ENCODE data around the gene GDI1.
A peak's percentile ranks its signal among the peaks of the same experiment; 100 is the strongest.

GDI1 gene

DNA sequence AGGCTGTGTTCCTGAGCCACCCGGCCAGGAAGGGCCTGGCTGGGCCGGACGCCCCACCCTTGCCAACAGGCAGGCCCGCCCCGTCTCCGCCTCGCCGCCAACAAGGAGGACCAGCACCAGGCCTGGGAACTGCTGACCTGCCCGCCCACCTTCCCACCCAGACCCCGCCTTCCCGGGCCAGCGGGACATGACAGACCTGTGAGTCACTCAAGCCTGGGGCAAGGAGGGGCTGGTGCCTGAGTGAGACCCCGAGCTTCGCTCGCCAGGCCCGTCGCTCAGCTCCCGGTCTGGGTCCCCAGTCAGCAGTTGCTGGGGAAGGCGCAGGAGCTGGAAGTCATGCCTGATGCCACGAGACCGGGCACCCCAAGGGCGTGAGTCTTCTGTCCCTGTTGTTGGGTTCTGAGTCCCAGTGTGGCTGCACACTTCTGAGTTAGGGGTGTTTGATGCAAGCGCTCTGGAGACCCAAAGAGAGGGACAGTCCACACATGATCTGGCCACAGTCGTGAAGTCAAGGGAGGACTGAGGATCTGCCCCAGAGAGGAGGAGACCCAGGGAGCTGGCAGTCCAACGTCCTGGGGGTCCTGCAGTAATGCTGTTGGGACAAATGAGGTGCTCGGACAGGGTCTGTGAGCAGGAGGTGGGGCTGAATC lies 27.6 kb upstream of the GDI1 start, which contains the start of gene DNASE1L1:
Gene DNASE1L1 (minus strand): TSS at position 33 of the 650 bp plus-strand sequence. CDS start 3,686 bp downstream, outside the sequence.
- no peak within 1 kb of the TSS for H3K4me3 ChIP-seq (ENCODE audit: insufficient read depth, low read depth, low read length, poor library complexity, severe bottlenecking)
- H3K36me3 ChIP-seq (ENCODE audit: control insufficient read depth, insufficient read depth, low read length), result no peaks in the 10 kb centered on the region
- peaks cover 9% of the 10 kb centered on the region for H3K4me1 ChIP-seq (ENCODE audit: control insufficient read depth, insufficient read depth, low read length, poor library complexity, severe bottlenecking)
- no peak within 1 kb of the TSS for H3K27ac ChIP-seq (ENCODE audit: insufficient read depth, low read length, poor library complexity, severe bottlenecking)
- DNase-seq, result peak in 1 of 3 donors; percentile 31
- no peaks in the 10 kb centered on the region for H3K27me3 ChIP-seq (replicated peaks; ENCODE audit: control insufficient read depth, insufficient read depth, low read length, poor library complexity, severe bottlenecking)
- no peaks in the 10 kb centered on the region for H3K9me3 ChIP-seq (ENCODE audit: control insufficient read depth, low read length)

DNA sequence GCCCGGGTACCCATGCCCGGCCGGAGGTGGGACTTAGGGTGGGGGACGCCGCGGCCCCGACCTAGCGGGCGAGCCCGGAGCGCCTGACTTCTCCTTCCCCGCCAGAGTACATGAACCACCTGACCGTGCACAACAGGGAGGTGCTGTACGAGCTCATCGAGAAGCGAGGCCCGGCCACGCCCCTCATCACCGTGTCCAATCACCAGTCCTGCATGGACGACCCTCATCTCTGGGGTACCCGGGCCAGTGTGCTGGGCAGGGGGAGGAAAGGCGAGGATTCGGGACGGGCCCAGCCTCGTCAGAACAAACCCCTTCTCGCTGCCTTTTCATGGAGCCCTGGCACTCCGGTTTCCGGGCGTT lies 25.0 kb upstream of the GDI1 start:
- Histone ChIP-seq H3K4me3 (ENCODE audit: insufficient read depth, low read depth, low read length, poor library complexity, severe bottlenecking) (peak overlapping the region; percentile 62), H3K27ac (ENCODE audit: insufficient read depth, low read length, poor library complexity, severe bottlenecking) (peak overlapping the region; percentile 70), H3K27me3 (replicated peaks; ENCODE audit: control insufficient read depth, insufficient read depth, low read length, poor library complexity, severe bottlenecking) (no peaks in the 10 kb centered on the region), H3K36me3 (ENCODE audit: control insufficient read depth, insufficient read depth, low read length) (no peaks in the 10 kb centered on the region), H3K4me1 (ENCODE audit: control insufficient read depth, insufficient read depth, low read length, poor library complexity, severe bottlenecking) (peaks cover 9% of the 10 kb centered on the region), H3K9me3 (ENCODE audit: control insufficient read depth, low read length) (no peaks in the 10 kb centered on the region)
- no peak for DNase-seq

DNA sequence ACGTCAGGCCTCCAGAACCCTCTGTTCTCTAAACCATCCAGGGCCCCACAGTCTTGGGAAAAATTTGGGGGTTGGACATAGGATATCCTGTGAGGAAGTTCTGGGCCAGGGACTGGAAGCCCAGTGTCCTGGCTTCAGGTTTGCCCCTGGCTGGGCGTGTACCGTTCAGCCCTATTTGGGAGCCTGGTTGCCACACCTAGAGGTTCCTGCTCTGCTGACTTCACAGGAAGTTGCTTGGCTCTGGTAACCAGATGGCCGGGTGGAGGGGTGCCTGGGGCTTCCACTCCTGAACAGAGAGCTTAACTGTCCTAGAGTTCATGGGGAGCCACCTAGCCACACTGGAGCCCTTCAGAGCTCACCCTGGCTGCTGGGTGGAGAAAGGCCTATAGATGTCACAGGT lies 24.5 kb upstream of the GDI1 start:
- Histone ChIP-seq H3K4me1 (ENCODE audit: control insufficient read depth, insufficient read depth, low read length, poor library complexity, severe bottlenecking) (peaks cover 9% of the 10 kb centered on the region), H3K9me3 (ENCODE audit: control insufficient read depth, low read length) (no peaks in the 10 kb centered on the region), H3K27me3 (replicated peaks; ENCODE audit: control insufficient read depth, insufficient read depth, low read length, poor library complexity, severe bottlenecking) (no peaks in the 10 kb centered on the region), H3K36me3 (ENCODE audit: control insufficient read depth, insufficient read depth, low read length) (no peaks in the 10 kb centered on the region), H3K27ac (ENCODE audit: insufficient read depth, low read length, poor library complexity, severe bottlenecking) (peak overlapping the region; percentile 70), H3K4me3 (ENCODE audit: insufficient read depth, low read depth, low read length, poor library complexity, severe bottlenecking) (peak overlapping the region; percentile 62)
- DNase-seq, result no peak

DNA sequence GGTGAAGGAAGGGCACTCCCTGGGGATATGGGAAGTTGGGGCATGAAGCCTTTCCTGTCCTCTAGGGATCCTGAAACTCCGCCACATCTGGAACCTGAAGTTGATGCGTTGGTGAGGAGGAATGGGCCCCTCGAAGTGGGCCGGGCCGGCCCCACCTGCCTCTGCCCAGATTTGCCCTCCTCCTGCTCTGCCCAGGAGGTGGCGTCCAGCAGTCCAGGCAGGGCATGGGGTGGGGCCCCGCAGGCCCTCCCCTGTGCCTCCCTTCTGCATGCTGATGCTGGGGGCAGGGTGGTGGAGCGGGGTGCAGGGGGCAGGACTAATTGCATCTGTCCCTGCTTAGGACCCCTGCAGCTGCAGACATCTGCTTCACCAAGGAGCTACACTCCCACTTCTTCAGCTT lies 23.8 kb upstream of the GDI1 start:
- H3K27ac ChIP-seq (ENCODE audit: insufficient read depth, low read length, poor library complexity, severe bottlenecking), result no peak overlapping the region

GRCh38 chrX:154417157-154417556 lies 19.8 kb upstream of the GDI1 start:
- no peak overlapping the region for H3K4me3 ChIP-seq (ENCODE audit: insufficient read depth, low read depth, low read length, poor library complexity, severe bottlenecking)
- no peak overlapping the region for H3K27ac ChIP-seq (ENCODE audit: insufficient read depth, low read length, poor library complexity, severe bottlenecking)
- H3K27me3 ChIP-seq (replicated peaks; ENCODE audit: control insufficient read depth, insufficient read depth, low read length, poor library complexity, severe bottlenecking), result no peaks in the 10 kb centered on the region
- DNase-seq, result no peak
- no peaks in the 10 kb centered on the region for H3K9me3 ChIP-seq (ENCODE audit: control insufficient read depth, low read length)
- H3K36me3 ChIP-seq (ENCODE audit: control insufficient read depth, insufficient read depth, low read length), result no peaks in the 10 kb centered on the region
- peaks cover 7% of the 10 kb centered on the region for H3K4me1 ChIP-seq (ENCODE audit: control insufficient read depth, insufficient read depth, low read length, poor library complexity, severe bottlenecking)

More for the DNA sequence above, 23.8 kb upstream of the GDI1 start:
- H3K36me3 ChIP-seq (ENCODE audit: control insufficient read depth, insufficient read depth, low read length), result no peaks in the 10 kb centered on the region
- no peak overlapping the region for H3K4me3 ChIP-seq (ENCODE audit: insufficient read depth, low read depth, low read length, poor library complexity, severe bottlenecking)
- DNase-seq, result no peak
- H3K4me1 ChIP-seq (ENCODE audit: control insufficient read depth, insufficient read depth, low read length, poor library complexity, severe bottlenecking), result peaks cover 9% of the 10 kb centered on the region
- H3K27me3 ChIP-seq (replicated peaks; ENCODE audit: control insufficient read depth, insufficient read depth, low read length, poor library complexity, severe bottlenecking), result no peaks in the 10 kb centered on the region
- H3K9me3 ChIP-seq (ENCODE audit: control insufficient read depth, low read length), result no peaks in the 10 kb centered on the region

GRCh38 chrX:154419189-154419588 lies 17.8 kb upstream of the GDI1 start:
- H3K27me3 ChIP-seq (replicated peaks; ENCODE audit: control insufficient read depth, insufficient read depth, low read length, poor library complexity, severe bottlenecking), result no peaks in the 10 kb centered on the region
- H3K4me3 ChIP-seq (ENCODE audit: insufficient read depth, low read depth, low read length, poor library complexity, severe bottlenecking), result no peak overlapping the region
- no peak for DNase-seq
- H3K27ac ChIP-seq (ENCODE audit: insufficient read depth, low read length, poor library complexity, severe bottlenecking), result no peak overlapping the region
- no peaks in the 10 kb centered on the region for H3K9me3 ChIP-seq (ENCODE audit: control insufficient read depth, low read length)
- no peaks in the 10 kb centered on the region for H3K36me3 ChIP-seq (ENCODE audit: control insufficient read depth, insufficient read depth, low read length)
- no peaks in the 10 kb centered on the region for H3K4me1 ChIP-seq (ENCODE audit: control insufficient read depth, insufficient read depth, low read length, poor library complexity, severe bottlenecking)

GRCh38 chrX:154419688-154420401 lies 17.1 kb upstream of the GDI1 start:
- no peak for DNase-seq
- Histone ChIP-seq H3K27ac (ENCODE audit: insufficient read depth, low read length, poor library complexity, severe bottlenecking) (no peak overlapping the region), H3K36me3 (ENCODE audit: control insufficient read depth, insufficient read depth, low read length) (no peaks in the 10 kb centered on the region), H3K27me3 (replicated peaks; ENCODE audit: control insufficient read depth, insufficient read depth, low read length, poor library complexity, severe bottlenecking) (no peaks in the 10 kb centered on the region), H3K4me3 (ENCODE audit: insufficient read depth, low read depth, low read length, poor library complexity, severe bottlenecking) (no peak overlapping the region), H3K9me3 (ENCODE audit: control insufficient read depth, low read length) (no peaks in the 10 kb centered on the region), H3K4me1 (ENCODE audit: control insufficient read depth, insufficient read depth, low read length, poor library complexity, severe bottlenecking) (no peaks in the 10 kb centered on the region)

- no peaks in the 10 kb centered on the region for H3K4me1 ChIP-seq (ENCODE audit: control insufficient read depth, insufficient read depth, low read length, poor library complexity, severe bottlenecking)
- no peaks in the 10 kb centered on the region for H3K9me3 ChIP-seq (ENCODE audit: control insufficient read depth, low read length)
- DNase-seq, result no peak
- H3K4me3 ChIP-seq (ENCODE audit: insufficient read depth, low read depth, low read length, poor library complexity, severe bottlenecking), result no peak overlapping the region
- H3K36me3 ChIP-seq (ENCODE audit: control insufficient read depth, insufficient read depth, low read length), result no peaks in the 10 kb centered on the region
- H3K27ac ChIP-seq (ENCODE audit: insufficient read depth, low read length, poor library complexity, severe bottlenecking), result no peak overlapping the region
- no peaks in the 10 kb centered on the region for H3K27me3 ChIP-seq (replicated peaks; ENCODE audit: control insufficient read depth, insufficient read depth, low read length, poor library complexity, severe bottlenecking)
These were observed 16.6 kb upstream of the GDI1 start for GRCh38 chrX:154420402-154420756.

- H3K27me3 ChIP-seq (replicated peaks; ENCODE audit: control insufficient read depth, insufficient read depth, low read length, poor library complexity, severe bottlenecking), result no peaks in the 10 kb centered on the region
- H3K36me3 ChIP-seq (ENCODE audit: control insufficient read depth, insufficient read depth, low read length), result peaks cover 6% of the 10 kb centered on the region
- peaks cover 3% of the 10 kb centered on the region for H3K4me1 ChIP-seq (ENCODE audit: control insufficient read depth, insufficient read depth, low read length, poor library complexity, severe bottlenecking)
- H3K9me3 ChIP-seq (ENCODE audit: control insufficient read depth, low read length), result no peaks in the 10 kb centered on the region
- DNase-seq, result no peak
- no peak overlapping the region for H3K27ac ChIP-seq (ENCODE audit: insufficient read depth, low read length, poor library complexity, severe bottlenecking)
- H3K4me3 ChIP-seq (ENCODE audit: insufficient read depth, low read depth, low read length, poor library complexity, severe bottlenecking), result no peak overlapping the region
These were observed 9.8 kb upstream of the GDI1 start for GRCh38 chrX:154426916-154427770.
